PC-3 (cell line): ENCODE measurements around the gene SLC25A21.

ENCODE experiments used
- CTCF ChIP-seq: fragments of 300-600 bp; sonication (generic); conservative IDR thresholded peaks from 2 replicates; pipeline ENCODE4 v1.5.1; 2017; ENCODE audit warnings: antibody characterized with exemption, low read depth, mild to moderate bottlenecking, low read length
- EZH2 ChIP-seq: fragments of 300-600 bp; sonication (generic); IDR thresholded peaks from one replicate; pipeline ENCODE4 v1.6.1; 2017; ENCODE audit warnings: antibody characterized with exemption, mild to moderate bottlenecking, low read length; ENCODE audit not compliant: unreplicated experiment
- EZH2phosphoT487 ChIP-seq: fragments of 300-600 bp; sonication (generic); IDR thresholded peaks from 2 replicates; pipeline ENCODE4 v1.6.1; 2018; ENCODE audit warnings: mild to moderate bottlenecking, antibody characterized with exemption, low read length, borderline replicate concordance

GRCh38 chr14:36951380-36951911 lies 221.0 kb downstream of the SLC25A21 start:
- TF ChIP-seq CTCF = no peak
- TF ChIP-seq EZH2 = no peak
- no peak for TF ChIP-seq EZH2phosphoT487
